Measurements from ENCODE around the gene RPUSD3. TPM values are rescaled to one million over a fixed set of nuclear protein-coding genes. Genes with fewer than 3 reads are reported as not detected.

The RPUSD3 gene
- total and polyA plus RNA-seq, 9 of the 15 experiments (the other 6 are each of a cell fraction or from before 2014, with no cell fraction given) = 13.8 to 99.0 (median 59.3) TPM

DNA sequence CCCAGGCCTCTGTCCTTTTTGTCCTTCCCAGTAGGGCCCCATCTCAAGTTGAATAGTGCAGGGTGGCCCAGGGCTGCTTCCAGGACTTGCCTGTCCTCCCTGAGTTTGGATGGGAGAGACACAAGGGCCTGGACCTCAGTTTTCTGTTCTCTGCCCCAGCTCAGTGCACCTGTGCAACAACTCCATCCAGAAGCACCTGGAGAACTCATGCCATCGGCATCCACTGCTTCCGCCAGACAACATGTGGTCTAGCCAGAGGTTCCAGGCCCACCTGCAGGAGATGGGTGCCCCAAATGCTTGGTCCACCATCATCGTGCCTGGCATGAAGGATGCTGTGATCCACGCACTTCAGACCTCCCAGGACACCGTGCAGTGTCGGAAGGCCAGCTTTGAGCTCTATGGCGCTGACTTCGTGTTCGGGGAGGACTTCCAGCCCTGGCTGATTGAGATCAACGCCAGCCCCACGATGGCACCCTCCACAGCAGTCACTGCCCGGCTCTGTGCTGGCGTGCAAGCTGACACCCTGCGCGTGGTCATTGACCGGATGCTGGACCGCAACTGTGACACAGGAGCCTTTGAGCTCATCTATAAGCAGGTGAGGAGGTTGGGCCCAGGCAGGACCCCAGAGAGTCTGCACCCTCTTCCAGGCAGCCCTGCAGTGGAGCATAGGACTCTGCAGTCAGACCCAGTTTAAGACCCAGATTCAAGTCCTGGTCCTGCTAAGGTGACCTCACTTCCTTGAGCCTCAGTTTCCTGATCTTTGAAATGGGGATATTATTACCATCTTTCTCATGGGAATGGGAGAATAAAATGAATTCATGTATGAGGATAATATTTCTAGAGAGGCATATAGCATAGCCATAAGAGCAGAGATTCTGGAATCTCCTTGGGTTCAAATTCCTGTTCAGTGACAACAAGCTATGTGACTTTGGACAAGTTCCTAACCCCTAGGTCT is 14.7 kb downstream of the RPUSD3 start:
- CTCF ChIA-PET (ENCODE audit: low intra/inter-chr PET ratio) = no interaction called here
- no peak overlapping the region for H2AFZ ChIP-seq (ENCODE audit: low read depth, low read length)
- H3K4me2 ChIP-seq (ENCODE audit: insufficient read depth, low read length) = no peak overlapping the region
- ATAC-seq (no peak), FAIRE-seq (no peak), DNase-seq (ENCODE audit: extremely low read depth in 1 of 4, low spot score in 3 of 4) (no peak)
- no peaks in the 10 kb centered on the region; the same call in 1 of the 2 replicates for H4K20me1 ChIP-seq (replicated peaks; ENCODE audit: control insufficient read depth, insufficient read depth, low read length)
- peak overlapping the region in 1 of 2 experiments; percentile 0; a peak in 1 of 4 replicates for H3K9ac ChIP-seq (ENCODE audit: insufficient read depth in 1 of 2, low read depth in 2 of 2, low read length in 2 of 2)
- intact Hi-C loops (cut with micrococcal nuclease) = no loop called here
- no peaks in the 10 kb centered on the region for H3K79me2 ChIP-seq (ENCODE audit: control insufficient read depth, insufficient read depth, low read length)
- no TSS peak for BruUV-seq (replicated peaks)
- peaks cover 4% of the 10 kb centered on the region for H3K9me1 ChIP-seq (ENCODE audit: control insufficient read depth, insufficient read depth, low read length)
- no peak overlapping the region for H3K4me3 ChIP-seq
- H3K9me3 ChIP-seq (replicated peaks; ENCODE audit: control insufficient read depth, insufficient read depth, low read depth, low read length) = no peaks in the 10 kb centered on the region
- no peak overlapping the region for H3K27ac ChIP-seq (ENCODE audit: extremely low read depth, low read depth, low read length)
- H3K27me3 ChIP-seq (ENCODE audit: control insufficient read depth in 2 of 2, insufficient read depth in 2 of 2, low read length in 2 of 2) = no peaks in the 10 kb centered on the region
- peaks cover 0 to 11% of the 10 kb centered on the region in 2 experiments; a peak in 2 of 5 replicates for H3K4me1 ChIP-seq (replicated peaks in 1 of 2; ENCODE audit: control insufficient read depth in 2 of 2, insufficient read depth in 2 of 2, low read length in 2 of 2)
- WGBS (ENCODE audit: insufficient coverage, low coverage, missing lambda C conversion rate) = 94% methylated on average over 17 of the region's 17 CpGs
- in situ Hi-C loops (cut with MboI) = loop anchor here (25.0 kb wide), 1 partner anchor 908 kb away; no protein-coding TSS in a partner anchor
- peaks cover 72% of the 10 kb centered on the region for H3K36me3 ChIP-seq (ENCODE audit: control insufficient read depth, insufficient read depth, low read length)
- POLR2A ChIA-PET = interaction anchor here (0.6 to 3.2 kb wide), 3 partner anchors 12 to 15 kb away, joined by 4 to 18 read pairs (median 4); partner anchors contain the start of gene RPUSD3
- TF ChIP-seq ADNP (tag; IDR thresholded peaks at IDR 0.05) (peak; percentile 79), WHSC1 (IDR thresholded peaks at IDR 0.05; ENCODE audit: low read length) (peak; percentile 36), CBX1 (IDR thresholded peaks at IDR 0.05; ENCODE audit: low read depth) (0 out of 2 replicates have a peak, but pooled peaks have one; percentile 38), ZNF431 (CRISPR knock-in tag; IDR thresholded peaks at IDR 0.05) (no peak), RBFOX2 (IDR thresholded peaks at IDR 0.05; ENCODE audit: low read depth, low read length) (0 out of 2 replicates have a peak, but pooled peaks have one; percentile 20), ETV1 (tag; conservative IDR thresholded peaks at IDR 0.05; ENCODE audit: low read depth) (0 out of 2 replicates have a peak, but pooled peaks have one; percentile 25), POLR2G (IDR thresholded peaks at IDR 0.05; ENCODE audit: low read depth, low read length) (peak; percentile 66), KDM1A (IDR thresholded peaks at IDR 0.05) (peak; percentile 18 to 57; a peak in 1 of 4 replicates), CLOCK (CRISPR knock-in tag; IDR thresholded peaks at IDR 0.05; ENCODE audit: borderline replicate concordance) (no peak), POLR2AphosphoS5 (IDR thresholded peaks at IDR 0.05; ENCODE audit: control insufficient read depth, insufficient read depth, low read depth, low read length) (peak; percentile 5; the same call in 1 of the 2 replicates), CBFB (CRISPR knock-in tag; IDR thresholded peaks at IDR 0.05) (0 out of 2 replicates have a peak, but pooled peaks have one; percentile 34), ESRRA (IDR thresholded peaks at IDR 0.05; ENCODE audit: borderline replicate concordance, low read depth) (peak; percentile 97), NRF1 (conservative IDR thresholded peaks at IDR 0.05 in 1 of 2, IDR thresholded peaks at IDR 0.05 in 1 of 2) (no peak), HDAC2 (IDR thresholded peaks at IDR 0.05) (peak; percentile 44; the same call in 1 of the 2 replicates), CBX8 (IDR thresholded peaks at IDR 0.05; ENCODE audit: borderline replicate concordance, extremely low read depth, low read depth, low read length, poor library complexity, severe bottlenecking) (no peak), RBM25 (IDR thresholded peaks at IDR 0.05; ENCODE audit: low read depth, low read length, severe bottlenecking) (peak; percentile 76)
- TF ChIP-seq, protein P1, sequence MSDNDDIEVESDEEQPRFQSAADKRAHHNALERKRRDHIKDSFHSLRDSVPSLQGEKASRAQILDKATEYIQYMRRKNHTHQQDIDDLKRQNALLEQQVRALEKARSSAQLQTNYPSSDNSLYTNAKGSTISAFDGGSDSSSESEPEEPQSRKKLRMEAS (CRISPR knock-in tag; IDR thresholded peaks at IDR 0.05) = peak; percentile 32; the same call in 1 of the 2 replicates

Measured in K562 (cell line).